GM21717 (cell line): Measurements from ENCODE around the gene MYL11.
"Not testable (repeated sequence)": the region's sequence is repeated elsewhere in the genome, so short reads cannot be mapped to it uniquely, and the experiment has no call there.

ENCODE experiments used
- ATAC-seq: cut with Tn5 transposase; IDR thresholded peaks from one replicate; pipeline ENCODE4 v1.9.1; 2021; ENCODE audit warnings: mild to moderate bottlenecking, moderate library complexity; ENCODE audit not compliant: unreplicated experiment

MYL11 gene

GRCh38 chr16:30395155-30395991, 20.8 kb downstream of the MYL11 start, which contains the start of gene ZNF48:
Gene ZNF48, plus strand, starts transcription at chr16:30395420. Its CDS starts 375 bp downstream, at chr16:30395795.
- ATAC-seq = peak; percentile 47

- no peak for ATAC-seq
Measured at GRCh38 chr16:30395992-30396585, 21.5 kb downstream of the MYL11 start.

GRCh38 chr16:30396627-30397026, 22.0 kb downstream of the MYL11 start:
- ATAC-seq = not testable (repeated sequence)

- ATAC-seq = no peak
Measured at GRCh38 chr16:30397056-30397455, 22.5 kb downstream of the MYL11 start.

DNA sequence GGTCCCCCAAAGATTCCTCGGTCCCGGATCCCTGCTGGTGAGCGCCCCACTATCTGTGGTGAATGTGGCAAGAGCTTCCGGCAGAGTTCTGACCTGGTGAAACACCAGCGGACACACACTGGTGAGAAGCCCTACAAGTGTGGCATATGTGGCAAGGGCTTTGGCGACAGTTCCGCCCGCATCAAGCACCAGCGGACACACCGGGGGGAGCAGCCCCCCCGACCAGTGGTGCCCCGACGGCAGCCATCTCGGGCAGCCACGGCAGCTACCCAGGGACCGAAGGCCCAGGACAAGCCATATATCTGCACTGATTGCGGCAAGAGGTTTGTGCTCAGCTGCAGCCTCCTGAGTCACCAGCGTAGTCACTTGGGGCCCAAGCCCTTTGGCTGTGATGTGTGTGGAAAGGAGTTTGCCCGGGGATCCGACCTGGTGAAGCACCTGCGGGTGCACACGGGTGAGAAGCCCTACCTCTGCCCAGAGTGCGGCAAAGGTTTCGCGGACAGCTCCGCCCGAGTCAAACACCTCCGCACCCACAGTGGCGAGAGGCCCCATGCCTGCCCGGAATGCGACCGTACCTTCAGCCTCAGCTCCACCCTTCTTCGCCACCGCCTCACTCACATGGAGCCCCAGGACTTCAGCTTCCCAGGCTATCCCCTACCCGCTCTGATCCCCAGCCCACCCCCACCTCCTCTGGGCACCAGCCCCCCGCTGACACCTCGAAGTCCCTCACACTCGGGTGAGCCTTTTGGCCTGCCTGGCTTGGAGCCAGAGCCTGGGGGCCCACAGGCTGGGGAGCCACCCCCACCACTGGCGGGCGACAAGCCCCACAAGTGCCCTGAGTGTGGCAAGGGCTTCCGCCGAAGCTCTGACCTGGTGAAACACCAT, 23.4 kb downstream of the MYL11 start:
- ATAC-seq = no peak

- no peak for ATAC-seq
Measured at GRCh38 chr16:30398661-30399434, 24.2 kb downstream of the MYL11 start.

GRCh38 chr16:30399435-30400186, 25.0 kb downstream of the MYL11 start:
- ATAC-seq = no peak

DNA sequence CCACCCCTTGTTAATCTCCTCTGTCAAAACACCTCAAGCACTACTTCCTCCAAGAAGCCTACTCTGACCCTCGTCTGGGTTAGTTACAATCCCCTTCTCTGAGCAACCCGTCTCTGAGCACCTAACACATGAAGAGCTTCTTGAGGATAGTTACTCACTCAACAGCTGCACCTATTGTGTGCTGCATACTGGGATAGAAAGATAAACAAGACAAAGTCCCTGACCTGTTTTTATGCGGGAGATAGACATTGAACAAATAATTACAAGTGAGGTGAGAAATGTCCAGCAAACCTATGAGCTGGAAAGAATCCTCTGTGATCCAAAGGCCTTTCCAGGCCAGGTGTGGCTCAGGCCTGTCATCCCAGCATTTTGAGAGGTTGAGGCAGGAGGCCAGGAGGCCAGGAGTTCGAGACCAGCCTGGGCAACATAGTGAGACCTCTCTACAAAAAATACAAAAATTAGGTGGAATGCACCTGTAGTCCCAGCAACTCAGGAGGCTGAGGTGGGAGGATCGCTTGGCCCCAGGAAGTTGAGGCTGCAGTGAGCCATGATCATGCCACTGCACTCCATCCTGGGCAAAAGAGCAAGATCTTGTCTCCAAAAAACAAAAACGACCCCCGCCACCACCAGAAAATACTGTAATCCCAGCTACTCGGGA, 27.3 kb downstream of the MYL11 start:
- no peak for ATAC-seq

- no peak for ATAC-seq
Measured at GRCh38 chr16:30406795-30407101, 32.1 kb downstream of the MYL11 start.

DNA sequence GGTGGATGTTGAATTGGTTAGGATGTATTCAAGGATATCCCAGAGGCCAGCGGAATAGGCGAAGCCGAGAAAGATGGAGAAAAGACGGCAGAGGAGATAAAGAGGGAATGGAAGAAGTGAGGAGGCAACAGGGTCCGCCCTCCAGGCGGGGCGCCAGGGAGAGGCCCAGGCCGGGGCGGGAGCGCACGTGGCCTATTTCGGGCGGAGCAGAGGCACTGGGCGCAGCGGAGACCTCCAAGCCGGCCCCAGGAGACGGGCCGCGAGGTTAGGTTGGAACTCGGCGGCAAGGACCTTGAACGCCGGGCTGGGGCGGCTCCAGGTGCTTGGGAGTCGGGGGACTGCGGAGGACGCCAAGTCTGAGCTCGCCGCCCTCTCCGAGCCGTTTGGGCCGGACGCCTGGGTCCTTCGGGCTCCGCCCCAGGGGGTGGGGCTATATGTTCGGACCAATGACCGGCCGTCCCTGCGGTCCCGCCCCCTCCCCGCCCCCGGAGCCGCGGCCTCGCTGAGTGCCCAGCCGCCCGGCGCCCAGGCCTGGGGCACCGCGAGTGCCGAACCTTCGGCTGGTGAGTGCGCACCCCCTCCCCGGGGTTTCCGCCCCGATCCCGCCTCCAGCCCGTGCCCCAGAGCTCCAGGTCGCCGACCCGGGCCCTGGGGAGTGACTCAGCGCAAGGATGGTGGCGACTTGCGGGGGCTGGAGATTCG, 32.7 kb downstream of the MYL11 start, which contains the start of gene ZNF771:
TSS of gene ZNF771 (plus strand) at position 505 of the 702 bp plus-strand sequence. CDS start 448 bp downstream, outside the sequence.
- peak; percentile 76 for ATAC-seq

DNA sequence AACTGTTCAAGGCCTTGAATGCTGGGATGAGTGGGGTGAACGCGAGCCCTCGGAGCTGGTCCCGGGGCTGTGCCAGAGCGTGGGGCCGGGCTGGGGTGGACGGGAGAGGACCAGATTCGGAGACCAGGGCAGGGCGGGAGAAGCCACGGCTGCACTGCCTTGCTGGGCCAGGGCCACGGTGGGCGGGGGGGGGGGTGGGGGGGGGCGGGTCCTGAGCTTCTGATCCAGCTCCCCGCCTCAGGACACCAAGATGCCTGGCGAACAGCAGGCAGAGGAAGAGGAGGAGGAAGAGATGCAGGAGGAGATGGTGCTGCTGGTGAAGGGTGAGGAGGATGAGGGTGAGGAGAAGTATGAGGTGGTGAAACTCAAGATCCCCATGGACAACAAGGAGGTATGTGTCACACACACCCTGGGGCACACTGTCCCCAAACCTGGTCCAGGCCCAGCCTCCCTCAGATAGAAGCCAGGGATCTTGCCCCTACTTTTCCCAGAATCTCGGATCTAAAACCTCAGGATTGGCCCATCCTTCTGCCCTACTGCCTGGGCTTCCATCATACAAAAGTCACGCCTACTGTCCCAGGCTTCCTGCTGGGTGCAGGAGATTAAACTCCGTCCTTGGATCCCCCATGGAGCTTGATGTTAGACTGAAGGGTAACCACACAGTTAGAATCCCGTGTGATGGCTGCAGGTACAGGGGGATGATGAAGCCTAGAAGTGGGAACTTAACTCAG, 33.4 kb downstream of the MYL11 start:
- ATAC-seq = peak; percentile 11

DNA sequence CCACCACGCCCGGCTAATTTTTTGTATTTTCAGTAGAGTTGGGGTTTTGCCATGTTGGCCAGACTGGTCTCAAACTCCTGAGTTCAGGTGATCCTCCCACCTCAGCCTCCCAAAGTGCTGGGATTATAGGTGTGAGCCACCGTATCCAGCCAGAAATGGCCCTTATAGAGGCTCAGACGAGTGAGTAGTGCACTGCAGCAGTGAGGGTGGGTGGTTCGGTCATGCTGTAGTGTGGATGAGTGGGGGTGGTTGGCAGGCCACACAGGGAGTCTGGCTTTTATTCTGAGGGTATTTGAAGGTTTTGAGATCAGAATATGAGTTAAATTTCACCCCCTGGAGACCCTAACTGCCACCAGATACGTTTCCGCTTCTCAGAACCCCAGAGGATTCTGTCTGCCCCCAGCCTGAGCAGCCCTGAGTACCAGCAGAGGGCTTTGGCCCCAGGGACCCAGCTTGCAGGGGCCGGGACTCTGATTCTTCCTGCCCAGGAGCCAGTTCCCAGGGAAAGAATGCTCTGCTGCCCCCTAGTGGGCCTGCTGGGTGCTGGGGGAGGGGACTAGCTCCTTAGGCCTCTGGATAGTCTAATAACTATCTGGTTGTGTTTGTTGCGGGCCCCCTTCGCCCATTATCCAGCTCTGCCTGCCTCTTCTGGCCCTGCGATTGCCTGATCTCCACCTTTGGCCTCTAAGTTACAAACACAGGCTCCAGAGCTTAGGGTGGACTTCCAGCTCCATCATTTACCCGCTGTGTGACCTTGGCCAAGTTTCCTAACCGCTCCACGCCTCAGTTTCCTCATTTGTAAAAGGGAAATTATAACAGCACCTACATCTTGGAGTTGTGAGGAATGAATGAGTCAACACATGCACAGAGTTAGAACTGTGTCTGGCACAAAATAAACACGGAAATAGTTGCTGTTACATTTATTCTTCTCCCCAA, 34.8 kb downstream of the MYL11 start:
- no peak for ATAC-seq

GRCh38 chr16:30413112-30413806, 38.7 kb downstream of the MYL11 start:
- no peak for ATAC-seq

DNA sequence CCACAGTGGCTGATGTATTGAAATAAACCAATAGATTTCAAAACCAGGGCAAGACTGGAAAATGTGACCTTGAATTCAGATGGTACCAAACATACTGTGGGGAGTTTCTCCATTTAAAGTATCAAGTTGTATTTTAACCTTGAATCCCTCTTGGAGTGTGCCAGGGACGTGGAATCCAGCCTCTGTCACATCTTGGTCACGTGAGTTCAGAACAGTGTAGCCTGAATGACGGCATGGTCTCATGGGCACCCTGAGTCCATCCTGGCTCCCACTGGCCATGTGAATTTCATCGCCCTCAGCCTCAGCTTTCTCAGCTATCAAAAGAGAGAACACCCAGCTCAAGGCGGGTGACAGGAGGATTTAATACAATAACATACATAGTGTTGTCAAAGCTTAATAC, 39.6 kb downstream of the MYL11 start:
- no peak for ATAC-seq

GRCh38 chr16:30416047-30416603, 41.5 kb downstream of the MYL11 start:
- no peak for ATAC-seq
